IPS-15b (cell line): ENCODE measurements around the gene H3-3A.
"Not testable (repeated sequence)": the region's sequence is repeated elsewhere in the genome, so short reads cannot be mapped to it uniquely, and the experiment has no call there.

Source experiments
- H3K27me3 ChIP-seq: one replicate; pipeline ENCODE4 v1.6.1; 2013; ENCODE audit warnings: low read length; ENCODE audit not compliant: control insufficient read depth, insufficient read depth
- H3K36me3 ChIP-seq: one replicate; pipeline ENCODE4 v1.6.1; 2013; ENCODE audit warnings: low read length; ENCODE audit not compliant: control insufficient read depth, insufficient read depth
- H3K4me1 ChIP-seq: one replicate; pipeline ENCODE4 v1.6.1; 2013; ENCODE audit warnings: mild to moderate bottlenecking, low read length; ENCODE audit not compliant: control insufficient read depth, insufficient read depth
- H3K4me3 ChIP-seq: one replicate; pipeline ENCODE4 v1.5.1; 2013; ENCODE audit warnings: low read depth, low read length
- H3K9ac ChIP-seq: one replicate; pipeline ENCODE4 v1.6.1; 2013; ENCODE audit warnings: low read depth, mild to moderate bottlenecking, low read length
- H3K9me3 ChIP-seq: one replicate; pipeline ENCODE4 v1.6.1; 2013; ENCODE audit warnings: mild to moderate bottlenecking, low read length; ENCODE audit not compliant: control insufficient read depth, insufficient read depth

Gene H3-3A

GRCh38 chr1:226073184-226073950 lies 10.9 kb downstream of the H3-3A start:
- no peak overlapping the region for H3K9ac ChIP-seq
- no peaks in the 10 kb centered on the region for H3K9me3 ChIP-seq
- H3K36me3 ChIP-seq = no peaks in the 10 kb centered on the region
- H3K4me1 ChIP-seq = no peaks in the 10 kb centered on the region
- H3K4me3 ChIP-seq = no peak overlapping the region
- H3K27me3 ChIP-seq = no peaks in the 10 kb centered on the region

GRCh38 chr1:226074046-226074445 lies 11.5 kb downstream of the H3-3A start:
- Histone ChIP-seq H3K9ac (no peak overlapping the region), H3K27me3 (no peaks in the 10 kb centered on the region), H3K9me3 (no peaks in the 10 kb centered on the region), H3K4me1 (no peaks in the 10 kb centered on the region), H3K4me3 (no peak overlapping the region), H3K36me3 (no peaks in the 10 kb centered on the region)

- Histone ChIP-seq H3K27me3 (no peaks in the 10 kb centered on the region), H3K36me3 (no peaks in the 10 kb centered on the region), H3K4me1 (no peaks in the 10 kb centered on the region), H3K9ac (no peak overlapping the region), H3K9me3 (no peaks in the 10 kb centered on the region), H3K4me3 (no peak overlapping the region)
Measured at GRCh38 chr1:226076378-226076777, 13.9 kb downstream of the H3-3A start.

- Histone ChIP-seq H3K9ac (no peak overlapping the region), H3K27me3 (peaks cover 6% of the 10 kb centered on the region), H3K4me3 (no peak overlapping the region), H3K9me3 (no peaks in the 10 kb centered on the region), H3K4me1 (no peaks in the 10 kb centered on the region), H3K36me3 (no peaks in the 10 kb centered on the region)
Measured at GRCh38 chr1:226078374-226078773, 15.9 kb downstream of the H3-3A start.

GRCh38 chr1:226082587-226082917 lies 20.0 kb downstream of the H3-3A start:
- Histone ChIP-seq H3K27me3 (peaks cover 6% of the 10 kb centered on the region), H3K4me3 (peak overlapping the region; percentile 69), H3K9ac (no peak overlapping the region)

GRCh38 chr1:226082959-226083301 lies 20.4 kb downstream of the H3-3A start:
- H3K9me3 ChIP-seq = no peaks in the 10 kb centered on the region
- no peaks in the 10 kb centered on the region for H3K4me1 ChIP-seq
- H3K4me3 ChIP-seq = peak overlapping the region; percentile 69
- no peaks in the 10 kb centered on the region for H3K36me3 ChIP-seq
- no peak overlapping the region for H3K9ac ChIP-seq
- H3K27me3 ChIP-seq = peaks cover 6% of the 10 kb centered on the region

More at GRCh38 chr1:226082587-226082917, 20.0 kb downstream of the H3-3A start:
- Histone ChIP-seq H3K36me3 (no peaks in the 10 kb centered on the region), H3K4me1 (no peaks in the 10 kb centered on the region), H3K9me3 (no peaks in the 10 kb centered on the region)

- Histone ChIP-seq H3K9ac (peak overlapping the region; percentile 47), H3K4me3 (peak overlapping the region; percentile 69), H3K9me3 (no peaks in the 10 kb centered on the region), H3K36me3 (no peaks in the 10 kb centered on the region), H3K4me1 (no peaks in the 10 kb centered on the region), H3K27me3 (peaks cover 6% of the 10 kb centered on the region)
Measured at GRCh38 chr1:226083302-226084101, 21.0 kb downstream of the H3-3A start.

- H3K9me3 ChIP-seq = no peaks in the 10 kb centered on the region
- peaks cover 6% of the 10 kb centered on the region for H3K27me3 ChIP-seq
- H3K4me3 ChIP-seq = no peak overlapping the region
- no peak overlapping the region for H3K9ac ChIP-seq
- no peaks in the 10 kb centered on the region for H3K36me3 ChIP-seq
- no peaks in the 10 kb centered on the region for H3K4me1 ChIP-seq
Measured at GRCh38 chr1:226085675-226086285, 23.3 kb downstream of the H3-3A start.

- H3K36me3 ChIP-seq = no peaks in the 10 kb centered on the region
- no peaks in the 10 kb centered on the region for H3K4me1 ChIP-seq
- H3K27me3 ChIP-seq = peaks cover 6% of the 10 kb centered on the region
- H3K9me3 ChIP-seq = no peaks in the 10 kb centered on the region
- no peak overlapping the region for H3K4me3 ChIP-seq
- H3K9ac ChIP-seq = no peak overlapping the region
Measured at GRCh38 chr1:226086776-226087175, 24.3 kb downstream of the H3-3A start.

GRCh38 chr1:226091461-226091860 lies 28.9 kb downstream of the H3-3A start:
- no peaks in the 10 kb centered on the region for H3K27me3 ChIP-seq
- no peak overlapping the region for H3K9ac ChIP-seq
- no peaks in the 10 kb centered on the region for H3K4me1 ChIP-seq
- no peaks in the 10 kb centered on the region for H3K36me3 ChIP-seq
- no peaks in the 10 kb centered on the region for H3K9me3 ChIP-seq
- no peak overlapping the region for H3K4me3 ChIP-seq

- H3K4me3 ChIP-seq, H3K9ac ChIP-seq, H3K36me3 ChIP-seq, H3K27me3 ChIP-seq, H3K4me1 ChIP-seq, H3K9me3 ChIP-seq: not testable (repeated sequence)
Measured at GRCh38 chr1:226092048-226092820, 29.7 kb downstream of the H3-3A start.
